B cell (primary cell): ENCODE measurements around the gene ATXN7L2. TPM values are rescaled to one million over a fixed set of nuclear protein-coding genes. Genes with fewer than 3 reads are reported as not detected.

Experiments used
- ATAC-seq: fragments of 200-7000 bp; cut with Tn5 transposase; one replicate; pipeline ENCODE4 v1.10.0; 2021; ENCODE audit warnings: low read depth, mild to moderate bottlenecking, moderate number of reproducible peaks, moderate library complexity
- CTCF ChIA-PET: fragments of 350-600 bp; sonication (Branson Sonifier 250); formaldehyde crosslinking; loops from one replicate; lab custom pipeline; 2021; ENCODE audit warnings: antibody characterized with exemption, inconsistent platforms; lab: Charles Lee
- POLR2A ChIA-PET: fragments of 350-600 bp; sonication (Branson Sonifier 250); formaldehyde crosslinking; loops from one replicate; lab custom pipeline; 2021; ENCODE audit warnings: antibody characterized with exemption; lab: Charles Lee
- DNase-seq: peaks from one replicate; pipeline ENCODE4 v3.0.0; 2013
- H2AFZ ChIP-seq: 2 replicates; pipeline ENCODE4 v1.6.1; 2012; ENCODE audit warnings: mild to moderate bottlenecking, low read depth, low read length; ENCODE audit not compliant: insufficient read depth, poor library complexity, severe bottlenecking
- H3K27ac ChIP-seq, 2 donors: 1 replicate in 1 of 2; 2 replicates in 1 of 2; pipeline ENCODE4 v1.5.1; 2012 to 2013; ENCODE audit warnings: low read length in 2 of 2, mild to moderate bottlenecking in 2 of 2, moderate library complexity in 1 of 2
- H3K27me3 ChIP-seq, 4 experiments: fragments of 200-600 bp in 1 of 4; sonication (generic) in 1 of 4; replicated peaks in 1 of 4; 1 replicate in 2 of 4; 2 replicates in 2 of 4; pipeline versions ENCODE4 v1.6.1 to v1.7.0; 2013 to 2016; ENCODE audit warnings: low read length in 3 of 4, mild to moderate bottlenecking in 2 of 4, mixed read lengths in 1 of 4, moderate library complexity in 1 of 4; ENCODE audit not compliant: insufficient read depth in 4 of 4, control insufficient read depth in 3 of 4; ENCODE audit errors: control extremely low read depth in 1 of 4
- H3K36me3 ChIP-seq, 2 experiments: replicated peaks in 1 of 2; 1 replicate in 1 of 2; 2 replicates in 1 of 2; pipeline versions ENCODE4 v1.6.1 to v1.7.1; 2013; ENCODE audit warnings: low read length in 1 of 2; ENCODE audit not compliant: insufficient read depth in 2 of 2, control insufficient read depth in 1 of 2; ENCODE audit errors: control extremely low read depth in 1 of 2, extremely low read depth in 1 of 2
- H3K4me1 ChIP-seq, 2 donors: fragments of 200-600 bp in 1 of 2; sonication (generic) in 1 of 2; 1 replicate in 1 of 2; 2 replicates in 1 of 2; pipeline versions ENCODE4 v1.5.1 to v1.6.1; 2013 to 2017; ENCODE audit warnings: low read length in 2 of 2; ENCODE audit not compliant: control insufficient read depth in 2 of 2, insufficient read depth in 2 of 2
- H3K4me2 ChIP-seq: replicated peaks from 2 replicates; pipeline ENCODE3; 2012; ENCODE audit warnings: mild to moderate bottlenecking, low read depth, low read length; ENCODE audit not compliant: poor library complexity, severe bottlenecking
- H3K4me3 ChIP-seq, 5 experiments: fragments of 200-600 bp in 1 of 5; sonication (generic) in 1 of 5; 1 replicate in 3 of 5; 2 replicates in 2 of 5; pipeline versions ENCODE4 v1.5.1 to v1.7.0; 2011 to 2016; ENCODE audit warnings: low read length in 4 of 5, mild to moderate bottlenecking in 4 of 5, low read depth in 2 of 5, control low read depth in 1 of 5, moderate library complexity in 1 of 5; ENCODE audit not compliant: insufficient read depth in 1 of 5; ENCODE audit errors: control extremely low read depth in 1 of 5, extremely low read depth in 1 of 5
- H3K79me2 ChIP-seq: fragments of 200-600 bp; sonication (generic); one replicate; pipeline ENCODE4 v1.6.0; 2016; ENCODE audit warnings: low read length; ENCODE audit not compliant: control insufficient read depth, insufficient read depth
- H3K9ac ChIP-seq: fragments of 200-600 bp; sonication (generic); 2 replicates; pipeline ENCODE4 v1.6.1; 2017; ENCODE audit warnings: mild to moderate bottlenecking, low read length, moderate library complexity
- H3K9me3 ChIP-seq, 3 donors: one replicate each; pipeline versions ENCODE4 v1.6.1 to v1.7.1; 2013; ENCODE audit warnings: low read length in 2 of 3; ENCODE audit not compliant: control insufficient read depth in 2 of 3, insufficient read depth in 1 of 3; ENCODE audit errors: control extremely low read depth in 1 of 3
- H4K20me1 ChIP-seq: 2 replicates; pipeline ENCODE4 v1.6.0; 2012; ENCODE audit warnings: mild to moderate bottlenecking, low read length; ENCODE audit not compliant: insufficient read depth, control insufficient read depth, poor library complexity, severe bottlenecking
- H3K27ac Mint-ChIP-seq: one replicate; pipeline ENCODE4 v1.8.0; 2021; ENCODE audit warnings: mixed read lengths
- H3K27me3 Mint-ChIP-seq: one replicate; pipeline ENCODE4 v1.8.0; 2021; ENCODE audit warnings: mixed read lengths
- H3K4me1 Mint-ChIP-seq: one replicate; pipeline ENCODE4 v1.8.0; 2021; ENCODE audit warnings: mixed read lengths
- H3K4me3 Mint-ChIP-seq: one replicate; pipeline ENCODE4 v1.8.0; 2021; ENCODE audit warnings: mixed read lengths
- H3K9me3 Mint-ChIP-seq: one replicate; pipeline ENCODE4 v1.8.0; 2022; ENCODE audit warnings: mixed read lengths; ENCODE audit not compliant: insufficient read depth
- CTCF ChIP-seq: fragments of 200-600 bp; IDR thresholded peaks from one replicate; pipeline ENCODE4 v1.8.0; 2022; ENCODE audit warnings: antibody characterized with exemption, mild to moderate bottlenecking
- EZH2 ChIP-seq: IDR thresholded peaks from 2 replicates; pipeline ENCODE4 v1.6.1; 2012; ENCODE audit warnings: borderline replicate concordance, low read depth, mild to moderate bottlenecking, moderate library complexity, low read length; ENCODE audit not compliant: insufficient read depth, poor library complexity, severe bottlenecking
- WGBS: methylation state at CpG from one replicate; pipeline ENCODE4 v1.1.5; 2013; ENCODE audit warnings: missing lambda C conversion rate; ENCODE audit not compliant: insufficient coverage; 5-methylcytosine and 5-hydroxymethylcytosine counted together
- intact Hi-C: fragments of 100-400 bp; cut with micrococcal nuclease; formaldehyde crosslinking; loops from one replicate; pipeline ENCODE4 v1.10.0; 2022
- polyA plus RNA-seq: library from polyadenylated mRNA; depleted of rRNA; stranded (reverse); fragments of >200 nt; gene quantifications from 2 replicates; pipeline ENCODE4 v1.2.3, GENCODE V29; 2012
- total RNA-seq, 2 donors: library from RNA; stranded (reverse); fragments of 120-200 nt in 1 of 2; gene quantifications; 1 replicate in 1 of 2; 2 replicates in 1 of 2; pipeline versions ENCODE4 v1.2.3 to v1.2.4, GENCODE V29; 2013 to 2022

The ATXN7L2 gene
- total and polyA plus RNA-seq, 2 donors (not counting 1 experiment from before 2014, with no cell fraction given), result 10.9 to 12.4 TPM

GRCh38 chr1:109527098-109527811 is 43.5 kb downstream of the ATXN7L2 start:
- intact Hi-C loops, result no loop called here
- Histone ChIP-seq H3K36me3 (no peaks in the 10 kb centered on the region), H3K4me2 (no peak overlapping the region), H3K9me3 (no peaks in the 10 kb centered on the region), H3K9ac (no peak overlapping the region), H2AFZ (no peak overlapping the region), H4K20me1 (no peaks in the 10 kb centered on the region), H3K27me3 (peaks cover 0 to 3% (median under 1%) of the 10 kb centered on the region in 4 experiments), H3K27ac (no peak overlapping the region), H3K4me1 (peaks cover 0 to 4% of the 10 kb centered on the region in 2 donors), H3K4me3 (no peak overlapping the region), H3K79me2 (no peaks in the 10 kb centered on the region)
- peak; percentile 42 for ATAC-seq
- DNase-seq, result no peak
- ChIA-PET CTCF (interaction anchor here (0.7 to 21.6 kb wide), 3 partner anchors 9 to 250 kb away, joined by 3 to 926 read pairs (median 4); partner anchors contain the start of genes AMIGO1, ATXN7L2 and CYB561D1), POLR2A (no interaction called here)
- peaks cover 12% of the 10 kb centered on the region for H3K27me3 Mint-ChIP-seq
- H3K4me3 Mint-ChIP-seq, result peak overlapping the region; percentile 1
- no peaks in the 10 kb centered on the region for H3K9me3 Mint-ChIP-seq
- no peak for TF ChIP-seq CTCF
- TF ChIP-seq EZH2, result no peak
- peak overlapping the region; percentile 27 for H3K27ac Mint-ChIP-seq
- 77% methylated on average over 12 of the region's 14 CpGs for WGBS
- H3K4me1 Mint-ChIP-seq, result peaks cover 5% of the 10 kb centered on the region
